Measurements from ENCODE around the gene LPAR1.
"Not testable (repeated sequence)": the region's sequence is repeated elsewhere in the genome, so short reads cannot be mapped to it uniquely, and the experiment has no call there.

LPAR1 gene, protein sequence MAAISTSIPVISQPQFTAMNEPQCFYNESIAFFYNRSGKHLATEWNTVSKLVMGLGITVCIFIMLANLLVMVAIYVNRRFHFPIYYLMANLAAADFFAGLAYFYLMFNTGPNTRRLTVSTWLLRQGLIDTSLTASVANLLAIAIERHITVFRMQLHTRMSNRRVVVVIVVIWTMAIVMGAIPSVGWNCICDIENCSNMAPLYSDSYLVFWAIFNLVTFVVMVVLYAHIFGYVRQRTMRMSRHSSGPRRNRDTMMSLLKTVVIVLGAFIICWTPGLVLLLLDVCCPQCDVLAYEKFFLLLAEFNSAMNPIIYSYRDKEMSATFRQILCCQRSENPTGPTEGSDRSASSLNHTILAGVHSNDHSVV

GRCh38 chr9:111038331-111039230, at the start of gene LPAR1:
Gene LPAR1 (minus strand): TSS chr9:111038470. CDS start chr9:110972117, 66,353 bp downstream.
- DNase-seq: no peak

DNA sequence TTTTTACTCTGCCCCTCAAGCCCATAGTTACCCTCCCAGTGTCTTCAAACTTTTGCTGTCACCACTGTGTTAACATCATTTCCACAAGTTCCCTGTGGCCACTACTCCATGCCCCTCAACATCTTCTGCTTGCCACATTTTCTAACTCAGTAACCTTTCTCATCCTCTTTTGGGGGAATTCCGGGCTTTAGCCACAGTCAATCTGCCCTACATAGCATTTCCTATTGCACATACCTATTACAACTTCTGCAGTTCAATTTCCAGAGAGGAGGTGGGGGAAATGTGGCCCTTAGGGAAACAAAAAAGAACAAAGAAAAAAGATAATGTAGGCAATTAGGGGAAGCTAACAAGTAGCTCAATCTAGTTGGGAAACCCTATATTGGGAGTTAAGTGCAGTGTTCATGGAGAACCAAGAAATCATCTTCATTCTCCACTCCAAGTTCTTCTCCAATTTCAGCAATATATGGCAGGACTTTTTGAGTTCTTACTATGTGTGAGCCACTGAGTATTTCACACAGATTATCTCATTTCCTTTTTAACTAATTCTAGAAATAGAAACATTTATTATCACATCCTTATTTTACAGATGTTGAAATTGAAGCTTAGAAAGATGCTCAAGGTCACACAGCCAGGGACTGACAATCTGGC, 40.2 kb upstream of the LPAR1 start:
- DNase-seq: no peak

DNA sequence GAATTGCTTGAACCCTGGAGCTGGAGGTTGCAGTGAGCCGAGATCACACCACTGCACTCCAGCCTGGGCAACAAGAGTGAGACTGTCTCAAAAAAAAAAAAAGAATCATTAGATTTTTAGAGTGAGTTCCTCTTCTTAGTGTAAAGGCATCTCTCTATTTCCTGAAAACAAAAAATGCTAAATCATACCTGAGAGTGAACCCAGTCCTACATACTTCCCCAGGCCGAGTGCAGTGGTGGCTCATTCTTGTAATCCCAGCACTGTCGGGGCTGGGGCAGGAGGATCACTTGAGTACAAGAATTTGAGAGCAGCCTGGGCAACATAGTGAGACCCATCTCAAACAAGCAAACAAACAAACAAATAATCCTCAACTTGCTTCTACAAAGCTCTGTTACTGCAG, 38.2 kb upstream of the LPAR1 start:
- DNase-seq: no peak

GRCh38 chr9:111076042-111076441, 37.8 kb upstream of the LPAR1 start:
- DNase-seq: no peak

- DNase-seq: no peak
These were observed 36.1 kb upstream of the LPAR1 start for GRCh38 chr9:111074395-111074794.

GRCh38 chr9:111069183-111069582, 30.9 kb upstream of the LPAR1 start:
- no peak for DNase-seq

GRCh38 chr9:111068771-111069170, 30.5 kb upstream of the LPAR1 start:
- no peak for DNase-seq

DNA sequence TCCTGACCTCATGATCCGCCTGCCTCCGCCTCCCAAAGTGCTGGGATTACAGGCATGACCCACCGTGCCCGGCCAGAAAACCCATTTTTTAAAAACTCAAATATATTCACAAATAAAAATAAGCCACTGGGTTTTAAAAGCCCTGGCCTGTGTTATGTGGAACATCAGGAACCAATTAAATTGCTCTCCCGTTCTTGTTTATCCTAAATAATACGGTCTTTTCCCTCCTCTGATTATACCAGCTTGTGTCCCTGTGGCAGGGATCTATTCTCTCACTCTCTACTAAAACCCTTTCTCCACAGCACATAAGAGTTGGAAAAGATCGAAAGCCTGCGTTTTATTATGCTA, 30.1 kb upstream of the LPAR1 start:
- no peak for DNase-seq

DNA sequence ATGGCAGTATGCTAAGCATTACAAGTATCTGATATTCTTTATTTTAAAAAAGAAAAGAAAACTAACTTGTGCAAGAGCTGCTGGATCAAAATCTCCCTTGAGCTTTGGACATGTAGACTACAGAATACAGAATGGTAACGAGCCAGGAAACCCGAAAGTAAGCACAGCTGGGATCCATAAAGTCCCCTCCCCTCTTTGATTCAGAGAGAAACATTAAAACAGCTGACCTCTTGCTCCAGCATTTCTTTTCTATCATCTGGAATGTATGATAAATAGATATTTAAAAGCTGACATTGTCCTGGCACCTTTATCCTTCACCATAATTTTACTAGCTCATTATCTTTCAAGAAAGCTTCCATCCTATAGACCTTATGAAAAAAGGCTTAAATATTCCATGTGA, 28.2 kb upstream of the LPAR1 start:
- DNase-seq: no peak

DNA sequence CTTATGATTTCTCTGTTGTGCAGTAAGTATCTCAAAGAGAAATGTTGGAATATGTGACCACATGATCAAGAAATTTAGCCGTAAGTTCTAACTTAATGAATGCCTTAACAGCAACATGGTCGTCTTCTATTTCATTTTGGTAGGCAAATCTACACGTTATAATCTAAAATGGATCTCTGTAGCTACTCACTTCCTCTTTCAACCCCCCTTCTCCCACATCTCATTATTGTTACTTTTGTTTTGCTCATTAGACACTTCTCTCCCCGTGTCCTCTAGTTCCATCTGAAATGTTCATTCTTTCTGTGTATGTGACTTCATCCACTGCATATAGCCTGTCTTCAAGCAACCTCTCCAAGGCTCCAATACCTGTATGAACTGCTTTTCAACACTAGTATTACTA, 27.1 kb upstream of the LPAR1 start:
- no peak for DNase-seq

GRCh38 chr9:111064160-111064837, 26.0 kb upstream of the LPAR1 start:
- no peak for DNase-seq

- DNase-seq: no peak
These were observed 25.1 kb upstream of the LPAR1 start for GRCh38 chr9:111063332-111063731.

- no peak for DNase-seq
These were observed 19.9 kb upstream of the LPAR1 start for GRCh38 chr9:111058166-111058565.

GRCh38 chr9:111056538-111056937, 18.3 kb upstream of the LPAR1 start:
- no peak for DNase-seq

GRCh38 chr9:111052791-111053190, 14.5 kb upstream of the LPAR1 start:
- no peak for DNase-seq

GRCh38 chr9:111051400-111051799, 13.1 kb upstream of the LPAR1 start:
- DNase-seq: no peak

DNA sequence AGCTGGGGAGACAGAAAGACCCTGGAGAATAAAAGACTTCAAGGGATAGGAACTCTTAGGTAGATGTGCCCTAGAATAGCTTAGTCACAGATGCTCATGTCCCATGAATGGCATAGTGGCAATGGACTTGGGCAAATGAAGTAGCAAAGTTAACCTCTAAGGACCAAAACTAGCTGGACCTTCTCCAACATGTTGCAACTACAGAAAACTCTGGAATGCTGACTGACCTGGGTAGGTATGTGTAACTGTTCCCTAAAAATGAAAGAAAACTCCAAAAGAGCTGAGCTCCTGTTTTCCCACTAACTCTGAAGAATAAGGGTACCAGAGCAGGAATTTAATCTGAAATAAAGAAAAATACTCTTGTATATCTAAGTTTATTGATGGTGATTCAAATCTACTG, 12.5 kb upstream of the LPAR1 start:
- no peak for DNase-seq

DNA sequence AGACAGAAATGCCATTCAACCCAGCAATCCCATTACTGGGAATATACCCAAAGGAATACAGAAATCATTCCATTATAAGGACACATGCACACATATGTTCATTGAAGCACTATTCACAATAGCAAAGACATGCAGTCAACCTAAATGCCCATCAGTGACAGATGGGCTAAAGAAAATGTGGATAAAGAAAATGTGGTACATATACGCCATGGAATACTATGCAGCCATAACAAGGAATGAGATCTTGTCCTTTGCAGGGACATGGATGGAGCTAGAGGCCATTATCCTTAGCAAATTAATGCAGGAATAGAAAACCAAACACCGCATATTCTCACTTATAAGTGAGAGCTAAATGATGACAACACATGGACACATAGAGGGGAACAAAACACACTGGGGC, 9.0 kb upstream of the LPAR1 start:
- not testable (repeated sequence) for DNase-seq

DNA sequence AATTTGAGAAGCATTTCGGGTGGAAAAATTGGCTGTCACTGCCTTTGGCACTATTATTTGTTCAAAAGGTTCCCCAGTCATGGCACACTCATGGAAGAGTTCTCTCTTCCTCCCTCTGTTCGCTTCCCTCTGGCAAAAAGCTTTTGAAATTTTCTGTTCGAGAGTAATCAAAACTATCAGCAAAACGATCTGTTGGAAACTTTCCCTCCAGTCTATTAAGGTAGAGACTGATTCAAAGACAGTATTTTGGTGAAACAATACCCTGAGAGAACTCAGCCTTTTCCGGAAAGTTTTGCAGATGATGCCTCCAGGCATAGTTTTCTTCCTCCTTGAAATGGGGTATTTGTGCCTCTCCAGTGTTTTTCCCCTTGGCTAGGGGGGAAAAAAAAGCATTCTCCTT, 3.6 kb upstream of the LPAR1 start:
- DNase-seq: no peak

- DNase-seq: no peak
These were observed 2.2 kb upstream of the LPAR1 start for GRCh38 chr9:111040494-111040893.

DNA sequence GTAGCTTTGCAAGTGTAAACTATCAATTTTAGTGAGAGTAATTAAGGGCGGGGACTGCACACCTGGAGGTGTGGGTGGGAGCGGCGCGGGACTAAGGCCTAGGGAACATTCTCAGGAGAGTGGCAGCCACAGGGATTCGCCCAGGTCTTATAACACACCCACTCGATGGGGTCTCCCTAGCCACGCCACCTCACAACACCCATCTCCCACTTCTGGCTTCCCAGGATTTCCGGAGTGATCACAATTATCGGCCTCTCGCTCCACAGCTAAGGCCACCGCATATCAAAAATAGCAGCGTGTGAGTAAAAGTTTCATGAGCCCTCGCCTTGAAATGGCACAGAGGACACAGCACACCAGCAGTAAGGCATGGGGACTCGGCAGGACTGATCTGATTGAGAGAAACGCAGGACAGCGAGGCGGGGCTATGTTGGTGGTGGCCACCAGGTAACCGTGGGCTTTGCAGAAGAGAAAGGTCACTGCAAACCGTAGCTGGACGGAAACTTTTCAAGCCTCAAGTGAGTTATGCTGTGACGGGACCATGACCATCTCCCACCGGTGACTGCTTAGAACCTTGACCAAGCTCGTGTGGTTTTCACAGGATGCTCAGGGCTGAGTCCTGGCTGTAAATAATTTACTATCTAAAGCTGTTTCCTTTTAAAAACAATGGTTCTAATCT, 1.1 kb upstream of the LPAR1 start:
- DNase-seq: no peak

GRCh38 chr9:111037708-111038330, 451 bp downstream of the LPAR1 start:
- no peak for DNase-seq
